ENCODE measurements around the gene TRIP13.
"Not testable (repeated sequence)": the region's sequence is repeated elsewhere in the genome, so short reads cannot be mapped to it uniquely, and the experiment has no call there.

TRIP13 gene

GRCh38 chr5:939368-939767, 46.7 kb downstream of the TRIP13 start:
- Histone ChIP-seq H3K4me1 (ENCODE audit: control insufficient read depth, insufficient read depth, low read length) (no peaks in the 10 kb centered on the region), H3K4me2 (ENCODE audit: low read length) (no peak overlapping the region), H3K36me3 (ENCODE audit: insufficient read depth, low read length) (no peaks in the 10 kb centered on the region), H3K9ac (ENCODE audit: low read depth, low read length) (no peak overlapping the region), H3K9me3 (replicated peaks; ENCODE audit: low read length) (no peaks in the 10 kb centered on the region), H3K4me3 (ENCODE audit: low read length) (no peak overlapping the region), H3K27me3 (ENCODE audit: control insufficient read depth, insufficient read depth, low read length) (peaks cover 76% of the 10 kb centered on the region)

GRCh38 chr5:940741-941140, 48.1 kb downstream of the TRIP13 start:
- H3K36me3 ChIP-seq (ENCODE audit: insufficient read depth, low read length); H3K4me1 ChIP-seq (ENCODE audit: control insufficient read depth, insufficient read depth, low read length); H3K4me2 ChIP-seq (ENCODE audit: low read length); H3K4me3 ChIP-seq (ENCODE audit: low read length); H3K9me3 ChIP-seq (replicated peaks; ENCODE audit: low read length); H3K9ac ChIP-seq (ENCODE audit: low read depth, low read length): not testable (repeated sequence)
- peaks cover 83% of the 10 kb centered on the region for H3K27me3 ChIP-seq (ENCODE audit: control insufficient read depth, insufficient read depth, low read length)

- Histone ChIP-seq H3K9ac (ENCODE audit: low read depth, low read length) (no peak overlapping the region), H3K36me3 (ENCODE audit: insufficient read depth, low read length) (no peaks in the 10 kb centered on the region), H3K4me1 (ENCODE audit: control insufficient read depth, insufficient read depth, low read length) (no peaks in the 10 kb centered on the region), H3K4me2 (ENCODE audit: low read length) (no peak overlapping the region), H3K4me3 (ENCODE audit: low read length) (no peak overlapping the region), H3K27me3 (ENCODE audit: control insufficient read depth, insufficient read depth, low read length) (peaks cover 81% of the 10 kb centered on the region), H3K9me3 (replicated peaks; ENCODE audit: low read length) (no peaks in the 10 kb centered on the region)
Observed at GRCh38 chr5:943201-943917, 50.7 kb downstream of the TRIP13 start.

GRCh38 chr5:943918-944620, 51.4 kb downstream of the TRIP13 start:
- Histone ChIP-seq H3K27me3 (ENCODE audit: control insufficient read depth, insufficient read depth, low read length) (peaks cover 81% of the 10 kb centered on the region), H3K9me3 (replicated peaks; ENCODE audit: low read length) (no peaks in the 10 kb centered on the region)

GRCh38 chr5:944621-944927, 51.9 kb downstream of the TRIP13 start:
- Histone ChIP-seq H3K4me2 (ENCODE audit: low read length) (no peak overlapping the region), H3K9me3 (replicated peaks; ENCODE audit: low read length) (no peaks in the 10 kb centered on the region), H3K4me1 (ENCODE audit: control insufficient read depth, insufficient read depth, low read length) (no peaks in the 10 kb centered on the region), H3K36me3 (ENCODE audit: insufficient read depth, low read length) (no peaks in the 10 kb centered on the region), H3K27me3 (ENCODE audit: control insufficient read depth, insufficient read depth, low read length) (peaks cover 79% of the 10 kb centered on the region), H3K9ac (ENCODE audit: low read depth, low read length) (no peak overlapping the region), H3K4me3 (ENCODE audit: low read length) (no peak overlapping the region)

More at GRCh38 chr5:943918-944620, 51.4 kb downstream of the TRIP13 start:
- H3K4me3 ChIP-seq (ENCODE audit: low read length), result no peak overlapping the region
- H3K4me1 ChIP-seq (ENCODE audit: control insufficient read depth, insufficient read depth, low read length), result no peaks in the 10 kb centered on the region
- no peaks in the 10 kb centered on the region for H3K36me3 ChIP-seq (ENCODE audit: insufficient read depth, low read length)
- no peak overlapping the region for H3K4me2 ChIP-seq (ENCODE audit: low read length)
- H3K9ac ChIP-seq (ENCODE audit: low read depth, low read length), result no peak overlapping the region

- Histone ChIP-seq H3K4me1 (ENCODE audit: control insufficient read depth, insufficient read depth, low read length) (no peaks in the 10 kb centered on the region), H3K27me3 (ENCODE audit: control insufficient read depth, insufficient read depth, low read length) (peaks cover 82% of the 10 kb centered on the region), H3K4me2 (ENCODE audit: low read length) (no peak overlapping the region), H3K36me3 (ENCODE audit: insufficient read depth, low read length) (no peaks in the 10 kb centered on the region), H3K9me3 (replicated peaks; ENCODE audit: low read length) (peaks cover 3% of the 10 kb centered on the region), H3K4me3 (ENCODE audit: low read length) (no peak overlapping the region), H3K9ac (ENCODE audit: low read depth, low read length) (no peak overlapping the region)
Observed at GRCh38 chr5:944992-945685, 52.5 kb downstream of the TRIP13 start.

- H3K36me3 ChIP-seq (ENCODE audit: insufficient read depth, low read length), result no peaks in the 10 kb centered on the region
- no peak overlapping the region for H3K4me2 ChIP-seq (ENCODE audit: low read length)
- no peaks in the 10 kb centered on the region for H3K4me1 ChIP-seq (ENCODE audit: control insufficient read depth, insufficient read depth, low read length)
- peaks cover 90% of the 10 kb centered on the region for H3K27me3 ChIP-seq (ENCODE audit: control insufficient read depth, insufficient read depth, low read length)
- H3K9me3 ChIP-seq (replicated peaks; ENCODE audit: low read length), result peaks cover 5% of the 10 kb centered on the region
- H3K9ac ChIP-seq (ENCODE audit: low read depth, low read length), result no peak overlapping the region
- no peak overlapping the region for H3K4me3 ChIP-seq (ENCODE audit: low read length)
Observed at GRCh38 chr5:945691-946551, 53.2 kb downstream of the TRIP13 start.

GRCh38 chr5:946720-947625, 54.3 kb downstream of the TRIP13 start:
- Histone ChIP-seq H3K4me1 (ENCODE audit: control insufficient read depth, insufficient read depth, low read length) (no peaks in the 10 kb centered on the region), H3K27me3 (ENCODE audit: control insufficient read depth, insufficient read depth, low read length) (peaks cover 94% of the 10 kb centered on the region), H3K4me2 (ENCODE audit: low read length) (no peak overlapping the region), H3K9ac (ENCODE audit: low read depth, low read length) (no peak overlapping the region), H3K36me3 (ENCODE audit: insufficient read depth, low read length) (no peaks in the 10 kb centered on the region), H3K4me3 (ENCODE audit: low read length) (no peak overlapping the region), H3K9me3 (replicated peaks; ENCODE audit: low read length) (peaks cover 12% of the 10 kb centered on the region)

GRCh38 chr5:947626-948471, 55.2 kb downstream of the TRIP13 start:
- peaks cover 96% of the 10 kb centered on the region for H3K27me3 ChIP-seq (ENCODE audit: control insufficient read depth, insufficient read depth, low read length)

More at GRCh38 chr5:947626-948471, 55.2 kb downstream of the TRIP13 start:
- H3K4me1 ChIP-seq (ENCODE audit: control insufficient read depth, insufficient read depth, low read length), result no peaks in the 10 kb centered on the region
- H3K9me3 ChIP-seq (replicated peaks; ENCODE audit: low read length), result peaks cover 12% of the 10 kb centered on the region
- H3K9ac ChIP-seq (ENCODE audit: low read depth, low read length), result no peak overlapping the region
- H3K4me2 ChIP-seq (ENCODE audit: low read length), result no peak overlapping the region
- no peaks in the 10 kb centered on the region for H3K36me3 ChIP-seq (ENCODE audit: insufficient read depth, low read length)
- H3K4me3 ChIP-seq (ENCODE audit: low read length), result no peak overlapping the region

All from skeletal muscle satellite cell (primary cell).